H9 (cell line): ENCODE data around the gene FOXP4. TPM values are rescaled to one million over a fixed set of nuclear protein-coding genes. Genes with fewer than 3 reads are reported as not detected.

Experiments used
- DNase-seq: peaks from one replicate; pipeline ENCODE4 v3.0.0-alpha.2; 2017
- H2AFZ ChIP-seq: one replicate; pipeline ENCODE4 v1.6.1; 2013; ENCODE audit warnings: mild to moderate bottlenecking, low read length, control low read depth, moderate library complexity
- H2AK5ac ChIP-seq: 2 replicates; pipeline ENCODE4 v1.6.1; 2013; ENCODE audit warnings: low read length, control low read depth, mixed read lengths; ENCODE audit not compliant: insufficient read length
- H2BK120ac ChIP-seq: one replicate; pipeline ENCODE4 v1.6.1; 2013; ENCODE audit warnings: low read depth, mild to moderate bottlenecking, low read length, control low read depth, inconsistent platforms; ENCODE audit not compliant: poor library complexity, severe bottlenecking
- H2BK12ac ChIP-seq: 2 replicates; pipeline ENCODE4 v1.6.1; 2013; ENCODE audit warnings: low read length, control low read depth, mixed read lengths, low read depth; ENCODE audit not compliant: insufficient read length
- H2BK15ac ChIP-seq: 2 replicates; pipeline ENCODE4 v1.6.1; 2013; ENCODE audit warnings: low read depth, low read length, control low read depth
- H2BK20ac ChIP-seq: one replicate; pipeline ENCODE4 v1.6.1; 2013; ENCODE audit warnings: low read depth, mild to moderate bottlenecking, low read length, control low read depth, inconsistent platforms; ENCODE audit not compliant: poor library complexity, severe bottlenecking
- H2BK5ac ChIP-seq: 2 replicates; pipeline ENCODE4 v1.6.1; 2013; ENCODE audit warnings: low read length, control low read depth, mixed read lengths; ENCODE audit not compliant: insufficient read length
- H3K14ac ChIP-seq: 2 replicates; pipeline ENCODE4 v1.6.1; 2013; ENCODE audit warnings: low read length, control low read depth; ENCODE audit not compliant: insufficient read depth
- H3K18ac ChIP-seq: 2 replicates; pipeline ENCODE4 v1.6.1; 2013; ENCODE audit warnings: low read depth, mild to moderate bottlenecking, mixed read lengths, low read length, control low read depth; ENCODE audit not compliant: insufficient read length
- H3K23ac ChIP-seq: 2 replicates; pipeline ENCODE4 v1.6.1; 2013; ENCODE audit warnings: low read length, control low read depth, mixed read lengths, low read depth; ENCODE audit not compliant: insufficient read length
- H3K23me2 ChIP-seq: 2 replicates; pipeline ENCODE4 v1.6.1; 2013; ENCODE audit warnings: low read depth, mild to moderate bottlenecking, mixed read lengths, low read length, control low read depth; ENCODE audit not compliant: insufficient read length, poor library complexity, severe bottlenecking
- H3K27ac ChIP-seq: 2 replicates; pipeline ENCODE4 v1.5.1; 2013; ENCODE audit warnings: low read length, control low read depth, mixed read lengths, low read depth; ENCODE audit not compliant: insufficient read length
- H3K27me3 ChIP-seq: 2 replicates; pipeline ENCODE4 v1.6.1; 2013; ENCODE audit warnings: low read length, control low read depth, inconsistent platforms; ENCODE audit not compliant: insufficient read depth
- H3K4ac ChIP-seq: 2 replicates; pipeline ENCODE4 v1.6.1; 2013; ENCODE audit warnings: low read depth, mild to moderate bottlenecking, control low read depth, inconsistent platforms, low read length, moderate library complexity
- H3K4me1 ChIP-seq: 2 replicates; pipeline ENCODE4 v1.6.1; 2013; ENCODE audit warnings: low read length, control low read depth, inconsistent platforms; ENCODE audit not compliant: insufficient read depth
- H3K4me2 ChIP-seq: 2 replicates; pipeline ENCODE4 v1.6.1; 2013; ENCODE audit warnings: low read length, control low read depth, mixed read lengths; ENCODE audit not compliant: insufficient read length, insufficient read depth
- H3K56ac ChIP-seq: 2 replicates; pipeline ENCODE4 v1.6.1; 2013; ENCODE audit warnings: low read depth, mild to moderate bottlenecking, mixed read lengths, low read length, control low read depth; ENCODE audit not compliant: insufficient read length
- H3K79me1 ChIP-seq: 2 replicates; pipeline ENCODE4 v1.6.1; 2013; ENCODE audit warnings: low read depth, mild to moderate bottlenecking, moderate library complexity, low read length, control low read depth, inconsistent platforms; ENCODE audit not compliant: insufficient read depth, poor library complexity, severe bottlenecking
- H3K79me2 ChIP-seq: 2 replicates; pipeline ENCODE4 v1.6.1; 2013; ENCODE audit warnings: low read length, control low read depth, inconsistent platforms; ENCODE audit not compliant: insufficient read depth
- H3K9ac ChIP-seq: 2 replicates; pipeline ENCODE4 v1.6.1; 2013; ENCODE audit warnings: low read length, control low read depth, mixed read lengths; ENCODE audit not compliant: insufficient read length; ENCODE audit errors: extremely low read depth
- H3K9me3 ChIP-seq: one replicate; pipeline ENCODE4 v1.6.1; 2013; ENCODE audit warnings: low read depth, low read length, inconsistent platforms; ENCODE audit not compliant: control insufficient read depth
- H3T11ph ChIP-seq: one replicate; pipeline ENCODE4 v1.6.1; 2013; ENCODE audit warnings: mild to moderate bottlenecking, low read length, control low read depth, inconsistent platforms
- H4K20me1 ChIP-seq: one replicate; pipeline ENCODE4 v1.6.1; 2013; ENCODE audit not compliant: control insufficient read depth, insufficient read length, insufficient read depth
- H4K5ac ChIP-seq: 2 replicates; pipeline ENCODE4 v1.6.1; 2013; ENCODE audit warnings: low read depth, mild to moderate bottlenecking, mixed read lengths, low read length, control low read depth; ENCODE audit not compliant: insufficient read length
- H4K8ac ChIP-seq: replicated peaks from 2 replicates; pipeline ENCODE4 v1.6.1; 2013; ENCODE audit warnings: low read length, control low read depth, mixed read lengths, low read depth; ENCODE audit not compliant: insufficient read length
- H4K91ac ChIP-seq: 2 replicates; pipeline ENCODE4 v1.6.1; 2013; ENCODE audit warnings: low read depth, mild to moderate bottlenecking, moderate library complexity, mixed read lengths, low read length, control low read depth; ENCODE audit not compliant: insufficient read length
- H3K27ac Mint-ChIP-seq, 3 experiments: 2 replicates in 2 of 3; 3 replicates in 1 of 3; pipeline ENCODE4 v1.8.0; 2020 to 2021; ENCODE audit warnings: mixed read lengths in 3 of 3, mild to moderate bottlenecking in 1 of 3, moderate library complexity in 1 of 3
- H3K27me3 Mint-ChIP-seq: 2 replicates; pipeline ENCODE4 v1.8.0; 2021; ENCODE audit warnings: low read depth, mild to moderate bottlenecking, moderate library complexity, mixed read lengths
- H3K36me3 Mint-ChIP-seq, 3 experiments: 2 replicates in 2 of 3; 3 replicates in 1 of 3; pipeline ENCODE4 v1.8.0; 2020 to 2021; ENCODE audit warnings: low read depth in 3 of 3, mixed read lengths in 3 of 3; ENCODE audit not compliant: insufficient read depth in 1 of 3
- H3K4me1 Mint-ChIP-seq, 2 experiments: 2 replicates each; pipeline ENCODE4 v1.8.0; 2020; ENCODE audit warnings: mixed read lengths in 2 of 2
- H3K4me3 Mint-ChIP-seq, 2 experiments: 2 replicates in 1 of 2; 3 replicates in 1 of 2; pipeline ENCODE4 v1.8.0; 2020 to 2021; ENCODE audit warnings: mild to moderate bottlenecking in 2 of 2, mixed read lengths in 2 of 2, moderate library complexity in 1 of 2
- H3K9me3 Mint-ChIP-seq, 2 experiments: 2 replicates in 1 of 2; 3 replicates in 1 of 2; pipeline ENCODE4 v1.8.0; 2020; ENCODE audit warnings: mild to moderate bottlenecking in 2 of 2, mixed read lengths in 2 of 2, moderate library complexity in 1 of 2
- WGBS: extraction: QIAGEN DNeasy Blood & Tissue Kit; methylation state at CpG from one replicate; pipeline ENCODE4 v1.1.7; 2013; ENCODE audit warnings: missing lambda C conversion rate, low lambda C conversion rate, mixed read lengths; ENCODE audit not compliant: insufficient read length; ENCODE audit errors: extremely low coverage; 5-methylcytosine and 5-hydroxymethylcytosine counted together
- total RNA-seq: library from RNA; stranded (reverse); gene quantifications from 2 replicates; pipeline ENCODE4 v1.2.1, GENCODE V29; 2021
- TF ChIP-seq, protein P1 (sequence below): fragments of 200-600 bp; sonication (generic); conservative IDR thresholded peaks from 3 replicates; pipeline ENCODE4 v1.8.0; 2021; ENCODE audit warnings: antibody characterized with exemption, mild to moderate bottlenecking

FOXP4 gene
- total RNA-seq, 1 experiment from 2014 or later: 18.2 TPM

DNA sequence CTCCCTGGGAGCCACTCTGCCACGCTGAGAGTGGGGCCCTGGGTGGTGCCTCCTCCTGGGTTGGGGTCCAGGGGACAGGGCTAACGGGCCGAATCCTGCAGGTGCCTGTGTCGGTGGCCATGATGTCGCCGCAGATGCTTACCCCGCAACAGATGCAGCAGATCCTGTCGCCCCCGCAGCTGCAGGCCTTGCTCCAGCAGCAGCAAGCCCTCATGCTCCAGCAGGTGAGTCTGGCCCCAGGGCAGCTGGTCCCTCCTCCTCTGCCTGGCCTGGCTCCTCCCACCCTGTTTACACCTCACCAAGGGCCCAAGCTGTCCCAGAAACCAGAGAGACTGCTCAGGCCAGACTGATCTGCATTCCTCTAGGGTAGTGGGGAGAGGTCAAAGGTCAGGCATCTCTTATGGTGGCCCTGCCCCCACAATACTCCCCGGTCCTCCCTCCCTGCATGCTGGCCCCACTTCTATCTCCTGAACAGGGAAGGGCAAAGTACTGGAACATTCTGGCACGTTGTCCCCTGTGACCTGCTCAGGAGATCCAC is 38.6 kb downstream of the FOXP4 start:
- Histone ChIP-seq H3K18ac (no peak overlapping the region), H2BK12ac (no peak overlapping the region), H3K14ac (no peak overlapping the region), H3K4ac (no peak overlapping the region), H4K8ac (no peak overlapping the region), H3K9ac (no peak overlapping the region), H4K91ac (no peak overlapping the region), H4K5ac (no peak overlapping the region), H2BK15ac (no peak overlapping the region), H3K4me2 (no peak overlapping the region), H3T11ph (no peak overlapping the region), H2AFZ (no peak overlapping the region), H3K23ac (no peak overlapping the region), H2AK5ac (no peak overlapping the region), H2BK120ac (no peak overlapping the region), H3K9me3 (no peaks in the 10 kb centered on the region), H4K20me1 (no peaks in the 10 kb centered on the region), H2BK5ac (no peak overlapping the region), H3K23me2 (no peaks in the 10 kb centered on the region), H3K4me1 (peaks cover 2% of the 10 kb centered on the region; the same call in 1 of the 2 replicates), H3K56ac (no peak overlapping the region), H2BK20ac (no peak overlapping the region), H3K27ac (no peak overlapping the region), H3K79me2 (no peaks in the 10 kb centered on the region), H3K27me3 (no peaks in the 10 kb centered on the region), H3K79me1 (no peaks in the 10 kb centered on the region)
- H3K27ac Mint-ChIP-seq: peak overlapping the region in 1 of 3 experiments; percentile 73; a peak in 2 of 7 replicates
- peak; percentile 87 for DNase-seq
- no CpG with 5 or more reads among the region's 11 CpGs for WGBS
- H3K27me3 Mint-ChIP-seq: peaks cover 8% of the 10 kb centered on the region
- peaks cover 5 to 21% (median 11%) of the 10 kb centered on the region in 3 experiments; a peak in 6 of 7 replicates for H3K36me3 Mint-ChIP-seq
- H3K4me3 Mint-ChIP-seq: no peak overlapping the region
- peaks cover 36 to 77% of the 10 kb centered on the region in 2 experiments for H3K4me1 Mint-ChIP-seq
- no peaks in the 10 kb centered on the region for H3K9me3 Mint-ChIP-seq
- TF ChIP-seq, protein P1, sequence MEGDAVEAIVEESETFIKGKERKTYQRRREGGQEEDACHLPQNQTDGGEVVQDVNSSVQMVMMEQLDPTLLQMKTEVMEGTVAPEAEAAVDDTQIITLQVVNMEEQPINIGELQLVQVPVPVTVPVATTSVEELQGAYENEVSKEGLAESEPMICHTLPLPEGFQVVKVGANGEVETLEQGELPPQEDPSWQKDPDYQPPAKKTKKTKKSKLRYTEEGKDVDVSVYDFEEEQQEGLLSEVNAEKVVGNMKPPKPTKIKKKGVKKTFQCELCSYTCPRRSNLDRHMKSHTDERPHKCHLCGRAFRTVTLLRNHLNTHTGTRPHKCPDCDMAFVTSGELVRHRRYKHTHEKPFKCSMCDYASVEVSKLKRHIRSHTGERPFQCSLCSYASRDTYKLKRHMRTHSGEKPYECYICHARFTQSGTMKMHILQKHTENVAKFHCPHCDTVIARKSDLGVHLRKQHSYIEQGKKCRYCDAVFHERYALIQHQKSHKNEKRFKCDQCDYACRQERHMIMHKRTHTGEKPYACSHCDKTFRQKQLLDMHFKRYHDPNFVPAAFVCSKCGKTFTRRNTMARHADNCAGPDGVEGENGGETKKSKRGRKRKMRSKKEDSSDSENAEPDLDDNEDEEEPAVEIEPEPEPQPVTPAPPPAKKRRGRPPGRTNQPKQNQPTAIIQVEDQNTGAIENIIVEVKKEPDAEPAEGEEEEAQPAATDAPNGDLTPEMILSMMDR: no peak
